Ramos (cell line): ENCODE results near the gene PSMB8.
"Not testable (repeated sequence)": the region's sequence is repeated elsewhere in the genome, so short reads cannot be mapped to it uniquely, and the experiment has no call there.

Source experiments
- in situ Hi-C: fragments of 300-500 bp; cut with MboI; formaldehyde crosslinking; loops from one replicate; pipeline ENCODE4 v1.14.3; 2022; ENCODE audit warnings: low sequenced_read_pairs; ENCODE audit not compliant: unreplicated experiment

PSMB8 gene

GRCh38 chr6:32843979-32844838, at the start of gene PSMB8:
TSS of gene PSMB8 (minus strand) at chr6:32844047. CDS start at chr6:32843996, 51 bp downstream.
- in situ Hi-C loops, result no loop called here

GRCh38 chr6:32890831-32891230, 47.0 kb upstream of the PSMB8 start:
- in situ Hi-C loops, result loop anchor here (5.0 kb wide), 1 partner anchor 96 kb away; no protein-coding TSS in a partner anchor

GRCh38 chr6:32889533-32889932, 45.7 kb upstream of the PSMB8 start:
- in situ Hi-C loops, result loop anchor here (5.0 to 10.0 kb wide), 2 partner anchors 48 to 195 kb away; no protein-coding TSS in a partner anchor

- in situ Hi-C loops, result loop anchor here (5.0 to 10.0 kb wide), 2 partner anchors 49 to 196 kb away; no protein-coding TSS in a partner anchor
Observed at GRCh38 chr6:32888576-32888975, 44.7 kb upstream of the PSMB8 start.

- in situ Hi-C loops, result loop anchor here (5.0 to 10.0 kb wide), 2 partner anchors 50 to 197 kb away; no protein-coding TSS in a partner anchor
Observed at GRCh38 chr6:32887616-32888015, 43.8 kb upstream of the PSMB8 start.

GRCh38 chr6:32886681-32887383, 43.0 kb upstream of the PSMB8 start:
- in situ Hi-C loops, result loop anchor here (5.0 to 10.0 kb wide), 2 partner anchors 50 to 198 kb away; no protein-coding TSS in a partner anchor

- in situ Hi-C loops, result loop anchor here (5.0 to 10.0 kb wide), 2 partner anchors 52 to 199 kb away; no protein-coding TSS in a partner anchor
Observed at GRCh38 chr6:32885698-32886286, 41.9 kb upstream of the PSMB8 start.

GRCh38 chr6:32883789-32884188, 39.9 kb upstream of the PSMB8 start:
- in situ Hi-C loops, result loop anchor here (10.0 kb wide), 1 partner anchor 201 kb away; no protein-coding TSS in a partner anchor

GRCh38 chr6:32882879-32883250, 39.0 kb upstream of the PSMB8 start:
- in situ Hi-C loops, result loop anchor here (10.0 kb wide), 1 partner anchor 202 kb away; no protein-coding TSS in a partner anchor

- in situ Hi-C loops, result loop anchor here (10.0 kb wide), 1 partner anchor 204 kb away; no protein-coding TSS in a partner anchor
Observed at GRCh38 chr6:32880962-32881361, 37.1 kb upstream of the PSMB8 start.

GRCh38 chr6:32879691-32880090, 35.8 kb upstream of the PSMB8 start:
- in situ Hi-C loops, result loop anchor here (10.0 kb wide), 1 partner anchor 205 kb away; no protein-coding TSS in a partner anchor

- in situ Hi-C loops, result no loop called here
Observed at GRCh38 chr6:32876603-32877002, 32.8 kb upstream of the PSMB8 start.

- in situ Hi-C loops, result not testable (repeated sequence)
Observed at GRCh38 chr6:32873947-32874346, 30.1 kb upstream of the PSMB8 start.

- in situ Hi-C loops, result no loop called here
Observed at GRCh38 chr6:32868257-32868788, 24.5 kb upstream of the PSMB8 start.

GRCh38 chr6:32867554-32868256, 23.9 kb upstream of the PSMB8 start:
- in situ Hi-C loops, result no loop called here

GRCh38 chr6:32867022-32867477, 23.2 kb upstream of the PSMB8 start:
- in situ Hi-C loops, result no loop called here

- in situ Hi-C loops, result no loop called here
Observed at GRCh38 chr6:32865724-32866443, 22.0 kb upstream of the PSMB8 start.

- in situ Hi-C loops, result no loop called here
Observed at GRCh38 chr6:32862725-32863124, 18.9 kb upstream of the PSMB8 start.

GRCh38 chr6:32860674-32861073, 16.8 kb upstream of the PSMB8 start:
- in situ Hi-C loops, result no loop called here
